GM19240 (cell line): ENCODE data around the gene PLA2G15.

ENCODE experiments used
- DNase-seq: peaks from one replicate; pipeline ENCODE4 v3.0.0; 2011; ENCODE audit warnings: low spot score; ENCODE audit not compliant: insufficient read length

PLA2G15 gene, protein sequence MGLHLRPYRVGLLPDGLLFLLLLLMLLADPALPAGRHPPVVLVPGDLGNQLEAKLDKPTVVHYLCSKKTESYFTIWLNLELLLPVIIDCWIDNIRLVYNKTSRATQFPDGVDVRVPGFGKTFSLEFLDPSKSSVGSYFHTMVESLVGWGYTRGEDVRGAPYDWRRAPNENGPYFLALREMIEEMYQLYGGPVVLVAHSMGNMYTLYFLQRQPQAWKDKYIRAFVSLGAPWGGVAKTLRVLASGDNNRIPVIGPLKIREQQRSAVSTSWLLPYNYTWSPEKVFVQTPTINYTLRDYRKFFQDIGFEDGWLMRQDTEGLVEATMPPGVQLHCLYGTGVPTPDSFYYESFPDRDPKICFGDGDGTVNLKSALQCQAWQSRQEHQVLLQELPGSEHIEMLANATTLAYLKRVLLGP

GRCh38 chr16:68244903-68245853, at the start of gene PLA2G15:
TSS of gene PLA2G15 (plus strand) at chr16:68245373. CDS start at chr16:68245427, 54 bp downstream.
- peak; percentile 72 for DNase-seq

GRCh38 chr16:68197250-68197649, 47.9 kb upstream of the PLA2G15 start:
- no peak for DNase-seq

DNA sequence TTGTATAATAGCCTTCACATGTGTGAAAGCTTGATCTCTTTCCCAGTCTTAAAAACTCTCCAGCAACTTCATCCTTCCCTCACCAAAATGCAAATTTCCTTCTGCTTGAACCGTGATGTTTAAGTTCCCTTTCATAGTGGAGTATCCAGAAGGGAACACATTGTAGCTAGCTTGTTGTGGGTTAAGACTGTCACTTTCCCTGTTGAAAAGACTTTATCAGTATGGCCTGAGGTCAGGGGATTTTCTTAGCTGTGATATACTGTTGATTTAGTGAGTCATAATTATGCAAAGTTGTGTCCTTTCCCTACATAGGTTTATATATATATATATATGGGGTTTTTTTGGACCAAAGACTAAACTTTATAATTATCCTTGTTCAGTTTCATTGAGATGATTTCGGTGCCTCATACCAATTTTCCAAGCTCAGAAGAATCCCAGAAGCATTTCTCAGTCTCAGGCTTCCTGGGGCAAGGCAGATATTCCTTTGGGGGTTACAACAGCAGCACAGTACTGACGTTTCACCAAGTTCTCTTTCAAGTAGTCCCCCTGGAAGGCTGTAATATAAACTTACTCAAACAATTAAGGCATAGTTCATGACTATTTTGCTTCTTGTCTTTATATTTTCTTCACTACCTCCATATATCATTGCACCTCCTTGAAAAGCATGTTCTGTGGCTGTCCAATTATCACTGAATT, 44.9 kb upstream of the PLA2G15 start:
- no peak for DNase-seq

- DNase-seq = no peak
These were observed 43.1 kb upstream of the PLA2G15 start for GRCh38 chr16:68202091-68202519.

- DNase-seq = no peak
These were observed 38.9 kb upstream of the PLA2G15 start for GRCh38 chr16:68206245-68206644.

DNA sequence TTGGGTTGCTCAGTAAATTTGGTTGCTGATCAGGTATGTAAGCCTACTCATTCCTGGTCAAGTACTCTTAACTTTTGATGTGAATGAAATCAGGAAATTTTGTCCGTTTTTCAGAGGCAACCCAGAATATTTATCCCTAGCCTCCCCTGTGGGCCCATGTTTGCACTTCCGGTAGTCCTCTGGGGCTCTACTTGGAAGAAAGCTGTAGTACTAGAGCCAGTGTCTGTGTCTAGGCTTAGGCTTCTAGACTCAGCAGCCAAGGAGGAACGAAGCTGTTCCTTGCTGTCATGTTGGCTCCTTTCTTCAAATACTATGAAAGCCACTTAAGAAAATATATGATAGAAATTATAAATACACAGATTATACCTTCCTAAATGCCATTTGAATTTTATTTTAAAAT, 30.4 kb upstream of the PLA2G15 start:
- DNase-seq = no peak

DNA sequence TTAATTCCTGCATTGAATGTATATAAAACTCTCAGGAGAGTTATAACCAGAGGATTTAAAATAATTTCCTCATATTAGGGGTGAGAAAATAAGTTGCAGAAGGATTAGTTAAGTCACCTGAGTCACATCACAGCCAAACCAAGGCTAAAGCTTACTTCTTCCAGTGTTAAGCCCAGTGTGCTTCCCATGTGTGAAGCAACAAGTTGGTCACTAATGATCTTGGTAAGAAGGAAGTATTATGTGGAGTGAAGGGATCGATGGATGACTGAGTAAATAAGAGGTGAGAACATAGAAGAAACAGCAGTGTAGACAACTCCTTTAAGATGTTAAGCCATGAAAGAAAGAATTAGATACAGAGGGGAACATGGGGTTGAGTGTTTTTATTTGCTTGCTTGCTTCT, 29.9 kb upstream of the PLA2G15 start:
- no peak for DNase-seq

- DNase-seq = no peak
These were observed 28.9 kb upstream of the PLA2G15 start for GRCh38 chr16:68216240-68216639.

DNA sequence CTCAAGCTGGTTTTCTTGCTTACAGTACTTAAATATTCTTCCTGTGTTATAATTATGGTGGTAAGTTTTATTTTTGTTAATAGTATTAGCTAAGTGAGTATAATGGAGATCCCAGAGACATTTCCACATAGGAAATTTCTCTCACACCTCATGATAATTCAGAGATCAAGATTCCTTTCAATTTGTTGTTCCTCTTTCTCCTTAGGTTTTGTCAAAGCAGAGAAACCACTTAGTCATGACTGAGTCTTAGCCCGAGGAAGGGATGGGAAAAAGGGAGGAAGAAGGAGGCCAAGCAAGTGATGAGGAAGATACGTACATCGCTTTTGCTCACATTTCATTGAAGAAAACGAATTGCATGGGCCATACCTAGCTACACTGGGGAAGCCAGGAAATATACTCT, 27.7 kb upstream of the PLA2G15 start:
- no peak for DNase-seq

- no peak for DNase-seq
These were observed 25.3 kb upstream of the PLA2G15 start for GRCh38 chr16:68219725-68220351.

GRCh38 chr16:68223072-68223471, 22.1 kb upstream of the PLA2G15 start:
- no peak for DNase-seq

GRCh38 chr16:68226116-68226515, 19.1 kb upstream of the PLA2G15 start:
- no peak for DNase-seq

- DNase-seq = no peak
These were observed 17.9 kb upstream of the PLA2G15 start for GRCh38 chr16:68227183-68227793.

DNA sequence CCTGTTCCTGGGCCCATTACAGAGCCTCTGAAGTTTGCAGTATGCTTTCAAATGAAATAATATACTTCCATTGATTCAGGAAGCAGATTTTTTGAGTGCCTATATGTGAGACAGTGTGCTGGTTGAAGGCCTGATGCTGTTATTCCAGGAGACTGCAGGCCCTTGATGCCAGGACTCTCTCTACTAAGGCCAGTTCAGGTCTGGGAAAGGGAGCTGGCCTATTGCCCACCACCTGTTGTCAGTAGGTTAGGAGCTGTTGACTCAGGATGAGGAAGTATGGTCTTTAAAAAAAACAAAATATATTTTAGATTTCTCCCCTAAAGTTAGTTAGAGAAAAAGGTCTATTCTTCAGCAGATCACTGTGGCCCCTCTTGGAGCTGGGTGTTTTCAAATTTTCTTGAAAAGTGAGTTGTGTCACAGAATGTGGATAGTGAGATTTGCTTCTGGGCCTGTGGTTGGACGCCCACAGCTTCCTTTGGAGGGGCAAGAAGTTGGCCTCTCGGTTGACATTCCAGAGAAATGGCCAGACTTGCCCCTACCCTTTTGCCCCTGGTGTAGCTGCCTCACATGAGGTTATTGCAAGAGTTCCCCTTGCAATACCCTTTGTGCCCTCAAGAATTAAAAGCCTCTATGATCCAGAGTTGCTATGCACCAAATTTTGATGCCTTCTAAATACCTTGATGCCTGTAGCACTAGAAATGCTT, 17.2 kb upstream of the PLA2G15 start:
- no peak for DNase-seq

GRCh38 chr16:68228652-68229051, 16.5 kb upstream of the PLA2G15 start:
- no peak for DNase-seq

DNA sequence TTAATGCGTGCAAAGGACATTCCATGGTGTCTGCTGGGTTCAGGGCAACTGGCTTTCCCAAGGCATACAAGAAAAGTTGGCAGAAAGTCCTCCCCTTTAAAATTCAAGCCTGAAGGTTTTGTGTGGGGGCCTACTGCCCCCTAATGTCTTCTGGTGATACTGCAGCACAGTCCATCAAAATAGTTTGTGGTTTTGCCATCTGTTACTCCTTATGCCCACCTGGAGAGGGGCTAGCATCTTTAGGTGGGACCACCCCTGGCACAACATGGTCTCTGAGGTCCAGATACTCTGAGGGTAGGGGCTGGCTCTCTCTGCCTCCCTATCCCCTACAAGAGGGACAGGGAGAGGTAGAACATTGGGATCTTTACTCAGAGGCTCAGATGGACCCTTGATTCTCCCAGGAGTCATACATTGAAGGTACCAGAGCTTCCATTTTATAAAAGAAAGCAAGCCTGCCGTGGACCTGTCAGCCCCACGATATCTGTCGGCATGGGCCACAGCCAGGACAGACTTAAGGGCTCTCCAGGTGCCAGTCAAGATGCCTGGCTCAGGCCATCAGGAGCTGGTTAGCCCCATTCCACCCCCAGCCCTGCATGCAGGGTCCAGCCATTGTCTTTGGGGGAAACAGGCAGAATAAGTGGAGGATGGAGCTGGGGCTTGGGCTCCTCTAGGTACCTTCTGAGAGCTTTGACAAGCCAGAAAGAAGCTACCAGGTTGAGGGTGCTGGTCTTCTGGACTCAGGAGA, 15.6 kb upstream of the PLA2G15 start:
- no peak for DNase-seq

DNA sequence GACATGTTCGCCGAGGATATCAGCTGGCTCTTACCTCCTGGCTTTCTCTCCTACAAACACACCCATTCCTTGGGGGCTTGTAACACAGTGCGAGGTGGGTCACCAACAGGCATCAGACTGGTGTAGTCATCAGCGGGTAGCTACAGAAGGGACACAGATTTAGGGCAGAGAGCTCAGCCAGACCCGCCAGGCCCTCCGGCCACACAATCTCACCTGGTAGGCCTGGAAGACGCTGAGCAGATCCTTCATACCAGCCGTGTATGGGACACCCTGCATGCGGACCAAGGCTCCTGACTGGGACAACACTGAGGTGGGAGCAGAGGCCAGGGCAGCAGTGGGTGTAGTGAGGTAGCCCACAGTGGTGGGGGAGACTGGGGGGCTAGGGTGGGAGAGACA, 15.0 kb upstream of the PLA2G15 start:
- DNase-seq = no peak

DNA sequence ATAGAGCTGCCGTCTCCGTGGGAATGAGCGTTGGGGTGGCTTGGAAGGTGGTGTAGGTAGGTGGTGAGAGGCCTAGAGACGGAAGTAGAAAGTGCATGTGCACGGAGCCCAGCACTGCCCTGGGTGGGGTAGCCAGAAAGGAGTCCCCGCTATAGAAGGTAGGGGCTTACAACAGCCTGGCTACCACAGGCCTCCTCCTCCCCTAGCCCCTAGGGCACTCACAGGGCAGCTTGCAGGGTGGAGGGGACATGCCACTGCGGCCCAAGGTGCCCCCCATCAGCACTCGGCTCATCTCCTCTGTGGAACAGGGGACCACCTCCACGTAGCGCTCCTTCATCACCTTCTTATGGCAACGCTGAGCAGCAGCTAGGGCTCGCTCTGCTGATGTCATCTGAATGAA, 14.2 kb upstream of the PLA2G15 start:
- no peak for DNase-seq

GRCh38 chr16:68231384-68232136, 13.6 kb upstream of the PLA2G15 start:
- no peak for DNase-seq
